Suprapubic skin (tissue), 4 donors: ENCODE data around the gene ZBTB3.

Experiments used
- CTCF ChIP-seq, 2 donors: fragments of 200-600 bp in 1 of 2; fragments of 450-650 bp in 1 of 2; sonication (generic) in 1 of 2; IDR thresholded peaks; one replicate each; pipeline ENCODE4 v1.5.1; 2016 to 2019; ENCODE audit warnings: antibody characterized with exemption in 2 of 2, mild to moderate bottlenecking in 1 of 2, moderate library complexity in 1 of 2
- EP300 ChIP-seq: sonication (generic); formaldehyde crosslinking; IDR thresholded peaks from one replicate; pipeline ENCODE4 v1.6.1; 2017; ENCODE audit warnings: antibody characterized with exemption
- POLR2A ChIP-seq, 2 donors: fragments of 450-650 bp; IDR thresholded peaks; one replicate each; pipeline ENCODE4 v1.6.1; 2017; ENCODE audit warnings: antibody characterized with exemption in 2 of 2, mild to moderate bottlenecking in 2 of 2, moderate library complexity in 2 of 2
- POLR2AphosphoS5 ChIP-seq, 3 donors: sonication (generic); formaldehyde crosslinking; IDR thresholded peaks; one replicate each; pipeline ENCODE4 v1.6.1; 2017; ENCODE audit warnings: antibody characterized with exemption in 3 of 3

GRCh38 chr11:62747475-62748160 lies 6.3 kb downstream of the ZBTB3 start:
- TF ChIP-seq CTCF (IDR thresholded peaks at IDR 0.05), result no peak
- no peak for TF ChIP-seq POLR2A (IDR thresholded peaks at IDR 0.05)
- TF ChIP-seq POLR2AphosphoS5 (IDR thresholded peaks at IDR 0.05), result no peak
- no peak for TF ChIP-seq EP300
